Peyer's patch (tissue), 4 donors: ENCODE data around the gene FBXO36. TPM values are rescaled to one million over a fixed set of nuclear protein-coding genes. Genes with fewer than 3 reads are reported as not detected.
"Not testable (repeated sequence)": the region's sequence is repeated elsewhere in the genome, so short reads cannot be mapped to it uniquely, and the experiment has no call there.

Experiments used
- DNase-seq, 3 donors: peaks; one replicate each; pipeline ENCODE4 v3.0.0-alpha.2; 2017 to 2019
- H3K27ac ChIP-seq, 4 donors: fragments of 200-600 bp; sonication (generic); one replicate each; pipeline ENCODE4 v1.5.1; 2016 to 2019
- H3K27me3 ChIP-seq, 2 donors: fragments of 200-600 bp; sonication (generic); one replicate each; pipeline ENCODE4 v1.5.1; 2019
- H3K36me3 ChIP-seq, 3 donors: fragments of 200-600 bp; sonication (generic); one replicate each; pipeline ENCODE4 v1.5.1; 2016 to 2019
- H3K4me1 ChIP-seq, 4 donors: fragments of 200-600 bp; sonication (generic); one replicate each; pipeline ENCODE4 v1.5.1; 2016 to 2019
- H3K4me3 ChIP-seq, 4 donors: fragments of 200-600 bp; sonication (generic); 1 replicate in 3 of 4; 2 replicates in 1 of 4; pipeline ENCODE4 v1.5.1; 2016 to 2019; ENCODE audit warnings: mild to moderate bottlenecking in 1 of 4
- H3K9me3 ChIP-seq, 4 donors: fragments of 200-600 bp; sonication (generic); one replicate each; pipeline ENCODE4 v1.5.1; 2016 to 2019; ENCODE audit warnings: mild to moderate bottlenecking in 1 of 4
- POLR2A ChIP-seq, 2 donors: fragments of 450-650 bp; IDR thresholded peaks; one replicate each; pipeline ENCODE4 v1.5.1; 2017; ENCODE audit warnings: antibody characterized with exemption in 2 of 2, mild to moderate bottlenecking in 2 of 2, moderate library complexity in 2 of 2
- total RNA-seq, 4 donors: library from RNA; depleted of rRNA; stranded (reverse); fragments of >200 nt; gene quantifications; one replicate each; pipeline ENCODE4 v1.1.0, GENCODE V29; 2016
- TF ChIP-seq, protein P1 (sequence below), 6 experiments: fragments of 450-650 bp in 4 of 6; fragments of 200-600 bp in 2 of 6; sonication (generic) in 1 of 6; IDR thresholded peaks; one replicate each; pipeline ENCODE4 v1.5.1; 2017 to 2019; ENCODE audit warnings: antibody characterized with exemption in 6 of 6, mild to moderate bottlenecking in 3 of 6, moderate library complexity in 1 of 6

FBXO36 gene
- total RNA-seq, 4 donors from 2014 or later = 0.94 to 2.7 (median 2.6) TPM; not detected in 1

DNA sequence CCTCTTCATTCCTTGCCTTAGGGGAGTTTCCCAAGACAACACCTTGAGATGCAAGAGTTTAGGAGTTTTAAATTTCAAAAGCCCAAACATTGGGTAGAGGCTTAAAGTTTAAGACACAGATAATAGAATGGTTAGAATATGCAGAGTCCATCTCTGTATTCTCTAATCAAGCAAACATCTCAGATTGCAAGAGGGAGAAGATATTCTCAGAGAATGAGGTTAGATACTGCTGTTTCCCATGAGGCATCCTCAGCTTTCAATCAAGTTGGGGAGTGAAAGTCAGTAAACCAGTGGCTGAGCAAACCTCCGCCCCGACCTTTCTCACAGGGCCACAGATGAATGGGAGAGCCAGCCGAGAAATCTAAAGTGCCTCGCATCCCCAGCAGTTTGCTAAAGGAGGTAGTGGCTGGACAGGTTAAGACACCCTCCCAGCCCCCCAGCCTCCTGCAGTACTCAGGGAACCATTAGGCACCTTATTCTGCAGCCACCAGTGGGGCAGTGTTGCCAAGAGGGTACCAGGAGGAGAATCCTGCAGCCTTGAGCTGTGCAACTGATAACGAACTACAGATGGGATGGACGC is 30.0 kb downstream of the FBXO36 start:
- H3K4me1 ChIP-seq = no peaks in the 10 kb centered on the region
- no peaks in the 10 kb centered on the region for H3K36me3 ChIP-seq
- H3K27ac ChIP-seq = no peak overlapping the region
- no peak for DNase-seq
- H3K27me3 ChIP-seq = no peaks in the 10 kb centered on the region
- H3K9me3 ChIP-seq = no peaks in the 10 kb centered on the region
- no peak overlapping the region for H3K4me3 ChIP-seq
- TF ChIP-seq, protein P1, sequence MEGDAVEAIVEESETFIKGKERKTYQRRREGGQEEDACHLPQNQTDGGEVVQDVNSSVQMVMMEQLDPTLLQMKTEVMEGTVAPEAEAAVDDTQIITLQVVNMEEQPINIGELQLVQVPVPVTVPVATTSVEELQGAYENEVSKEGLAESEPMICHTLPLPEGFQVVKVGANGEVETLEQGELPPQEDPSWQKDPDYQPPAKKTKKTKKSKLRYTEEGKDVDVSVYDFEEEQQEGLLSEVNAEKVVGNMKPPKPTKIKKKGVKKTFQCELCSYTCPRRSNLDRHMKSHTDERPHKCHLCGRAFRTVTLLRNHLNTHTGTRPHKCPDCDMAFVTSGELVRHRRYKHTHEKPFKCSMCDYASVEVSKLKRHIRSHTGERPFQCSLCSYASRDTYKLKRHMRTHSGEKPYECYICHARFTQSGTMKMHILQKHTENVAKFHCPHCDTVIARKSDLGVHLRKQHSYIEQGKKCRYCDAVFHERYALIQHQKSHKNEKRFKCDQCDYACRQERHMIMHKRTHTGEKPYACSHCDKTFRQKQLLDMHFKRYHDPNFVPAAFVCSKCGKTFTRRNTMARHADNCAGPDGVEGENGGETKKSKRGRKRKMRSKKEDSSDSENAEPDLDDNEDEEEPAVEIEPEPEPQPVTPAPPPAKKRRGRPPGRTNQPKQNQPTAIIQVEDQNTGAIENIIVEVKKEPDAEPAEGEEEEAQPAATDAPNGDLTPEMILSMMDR (IDR thresholded peaks at IDR 0.05) = no peak
- no peak for TF ChIP-seq POLR2A (IDR thresholded peaks at IDR 0.05)

DNA sequence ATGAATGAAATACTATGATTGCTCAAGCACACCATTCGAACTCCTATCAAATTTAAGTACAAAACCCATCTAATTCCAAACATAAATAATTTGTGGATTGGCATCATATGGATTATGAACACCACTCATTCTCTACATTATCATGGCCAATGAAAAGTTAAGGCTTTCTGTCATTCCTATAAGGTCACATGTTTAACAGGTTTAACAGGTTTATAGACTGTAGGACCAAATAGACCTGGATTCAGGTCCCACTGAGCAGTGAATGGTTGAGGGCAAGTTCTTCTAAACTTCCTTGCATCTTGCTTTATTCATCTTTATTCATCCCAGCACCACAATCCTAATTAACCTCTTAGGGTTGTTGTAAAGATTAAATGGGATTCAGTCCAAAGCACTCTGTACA is 33.4 kb downstream of the FBXO36 start:
- no peak overlapping the region for H3K27ac ChIP-seq
- no peak overlapping the region for H3K4me3 ChIP-seq
- no peak for TF ChIP-seq POLR2A (IDR thresholded peaks at IDR 0.05)
- TF ChIP-seq, protein P1 (IDR thresholded peaks at IDR 0.05) = no peak
- no peaks in the 10 kb centered on the region for H3K9me3 ChIP-seq
- no peaks in the 10 kb centered on the region for H3K4me1 ChIP-seq
- H3K27me3 ChIP-seq = no peaks in the 10 kb centered on the region
- H3K36me3 ChIP-seq = no peaks in the 10 kb centered on the region
- DNase-seq = no peak

DNA sequence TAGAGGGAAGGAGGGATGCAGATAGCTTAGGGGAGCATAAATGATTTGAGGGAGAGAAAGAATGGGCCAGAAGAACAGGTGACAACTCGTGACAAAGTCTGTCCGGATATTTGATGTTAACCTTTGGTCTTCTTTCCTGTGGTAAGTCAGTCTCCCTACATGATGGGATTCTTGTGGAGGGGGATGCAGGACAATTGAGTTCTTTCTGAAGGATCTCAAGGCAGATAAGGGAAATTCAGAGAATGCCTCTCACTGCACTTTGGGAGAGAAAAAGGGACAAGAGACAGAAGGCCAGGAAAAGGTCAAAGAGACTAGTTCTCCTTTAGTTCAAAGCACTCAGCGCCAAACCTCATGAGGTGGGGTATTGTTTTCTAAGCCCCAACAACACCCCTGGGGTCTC is 34.2 kb downstream of the FBXO36 start:
- no peaks in the 10 kb centered on the region for H3K36me3 ChIP-seq
- TF ChIP-seq, protein P1 (IDR thresholded peaks at IDR 0.05) = no peak
- no peak for TF ChIP-seq POLR2A (IDR thresholded peaks at IDR 0.05)
- no peaks in the 10 kb centered on the region for H3K27me3 ChIP-seq
- no peak overlapping the region for H3K27ac ChIP-seq
- DNase-seq = no peak
- H3K4me3 ChIP-seq = no peak overlapping the region
- H3K9me3 ChIP-seq = no peaks in the 10 kb centered on the region
- H3K4me1 ChIP-seq = no peaks in the 10 kb centered on the region

DNA sequence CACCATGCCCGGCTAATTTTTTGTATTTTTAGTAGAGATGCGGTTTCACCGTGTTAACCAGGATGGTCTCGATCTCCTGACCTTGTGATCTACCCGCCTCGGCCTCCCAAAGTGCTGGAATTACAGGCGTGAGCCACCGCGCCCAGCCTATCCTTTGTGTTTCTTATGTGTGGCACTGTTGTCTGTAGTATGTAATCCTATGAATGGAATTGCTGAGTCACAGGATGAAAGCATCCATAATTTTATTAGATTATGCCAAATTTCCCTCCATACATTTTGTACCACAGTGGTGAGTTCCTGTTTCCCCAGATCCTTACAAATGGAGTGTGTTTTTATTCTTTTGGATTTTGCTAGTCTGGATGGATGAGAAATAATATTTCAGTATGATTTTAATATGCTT is 41.3 kb downstream of the FBXO36 start:
- H3K27ac ChIP-seq, DNase-seq, H3K27me3 ChIP-seq, H3K4me1 ChIP-seq, H3K36me3 ChIP-seq, H3K9me3 ChIP-seq, H3K4me3 ChIP-seq: not testable (repeated sequence)

DNA sequence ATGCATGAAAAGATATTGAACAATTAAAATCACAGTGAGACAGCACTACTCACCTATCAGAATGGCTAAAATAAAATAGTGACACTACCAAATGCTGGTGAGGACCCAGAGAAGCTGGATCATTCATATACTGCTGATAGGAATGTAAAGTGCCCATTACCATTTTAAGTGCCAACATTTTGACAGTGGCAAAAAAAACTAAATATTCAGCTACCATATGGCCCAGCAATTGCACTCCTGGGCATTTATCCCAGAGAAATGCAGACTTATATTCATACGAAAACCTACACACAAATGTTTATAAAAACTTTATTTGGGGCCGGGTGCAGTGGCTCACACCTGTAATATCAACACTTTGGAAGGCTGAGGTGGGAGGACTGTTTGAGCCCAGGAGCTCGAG is 47.6 kb downstream of the FBXO36 start:
- Histone ChIP-seq H3K27ac (no peak overlapping the region), H3K4me1 (no peaks in the 10 kb centered on the region), H3K4me3 (no peak overlapping the region), H3K9me3 (no peaks in the 10 kb centered on the region), H3K36me3 (no peaks in the 10 kb centered on the region), H3K27me3 (no peaks in the 10 kb centered on the region)
- no peak for DNase-seq
- TF ChIP-seq, protein P1 (IDR thresholded peaks at IDR 0.05) = no peak
- TF ChIP-seq POLR2A (IDR thresholded peaks at IDR 0.05) = no peak

DNA sequence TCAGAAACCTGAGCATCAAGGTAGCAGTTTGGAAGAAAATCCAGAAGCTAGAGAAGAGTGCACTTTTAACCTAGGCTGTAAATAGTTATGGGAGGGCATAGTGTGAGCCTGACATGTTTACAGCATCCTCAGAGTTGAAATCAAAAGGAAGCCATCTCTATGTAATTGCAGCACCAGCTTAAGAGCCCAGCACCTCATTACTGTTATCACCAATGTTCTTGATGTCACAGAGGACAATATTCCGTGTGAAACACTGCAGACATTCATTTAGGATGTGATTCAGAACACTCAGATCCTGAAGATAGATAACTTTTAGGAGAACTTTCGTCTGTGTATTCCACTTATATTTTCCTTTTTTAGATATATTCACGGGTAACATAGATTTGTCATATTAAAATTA is 48.1 kb downstream of the FBXO36 start:
- H3K9me3 ChIP-seq = no peaks in the 10 kb centered on the region
- DNase-seq = no peak
- no peaks in the 10 kb centered on the region for H3K36me3 ChIP-seq
- no peaks in the 10 kb centered on the region for H3K4me1 ChIP-seq
- H3K27ac ChIP-seq = no peak overlapping the region
- no peaks in the 10 kb centered on the region for H3K27me3 ChIP-seq
- TF ChIP-seq, protein P1 (IDR thresholded peaks at IDR 0.05) = no peak
- TF ChIP-seq POLR2A (IDR thresholded peaks at IDR 0.05) = no peak
- H3K4me3 ChIP-seq = no peak overlapping the region
